ENCODE results near the gene AGRN. TPM values are rescaled to one million over a fixed set of nuclear protein-coding genes. Genes with fewer than 3 reads are reported as not detected.
"Not testable (repeated sequence)": the region's sequence is repeated elsewhere in the genome, so short reads cannot be mapped to it uniquely, and the experiment has no call there.

AGRN gene
- polyA plus RNA-seq, 1 experiment = 41.2 TPM

GRCh38 chr1:991895-992294 lies 28.0 kb upstream of the AGRN start:
- Histone ChIP-seq H3K36me3 (ENCODE audit: control insufficient read depth, insufficient read depth, low read length) (no peaks in the 10 kb centered on the region), H3K27me3 (ENCODE audit: control insufficient read depth, insufficient read depth, low read length) (0 out of 2 replicates have a peak, but pooled peaks cover 1% of the 10 kb centered on the region), H3K4me3 (ENCODE audit: low read depth, low read length) (no peak overlapping the region)
- no peak for DNase-seq (ENCODE audit: low read depth)
- POLR2A ChIA-PET = no interaction called here
- CTCF ChIA-PET = interaction anchor here (0.6 to 4.4 kb wide), 3 partner anchors 8 to 71 kb away, joined by 3 to 62 read pairs (median 3); partner anchors contain the start of genes ISG15 and PERM1
- no peak for TF ChIP-seq CTCF (IDR thresholded peaks at IDR 0.05; ENCODE audit: insufficient read depth, low read depth, low read length)

- H3K27me3 ChIP-seq (ENCODE audit: control insufficient read depth, insufficient read depth, low read length) = 0 out of 2 replicates have a peak, but pooled peaks cover 1% of the 10 kb centered on the region
- H3K4me3 ChIP-seq (ENCODE audit: low read depth, low read length) = no peak overlapping the region
- no peaks in the 10 kb centered on the region for H3K36me3 ChIP-seq (ENCODE audit: control insufficient read depth, insufficient read depth, low read length)
- ChIA-PET POLR2A (no interaction called here), CTCF (interaction anchor here (0.6 to 4.4 kb wide), 5 partner anchors 8 to 70 kb away, joined by 3 to 62 read pairs (median 3); partner anchors contain the start of genes ISG15 and PERM1)
- TF ChIP-seq CTCF (IDR thresholded peaks at IDR 0.05; ENCODE audit: insufficient read depth, low read depth, low read length) = no peak
- DNase-seq (ENCODE audit: low read depth) = no peak
Measured at GRCh38 chr1:992362-992761, 27.6 kb upstream of the AGRN start.

GRCh38 chr1:993379-993995 lies 26.4 kb upstream of the AGRN start:
- no peak for DNase-seq (ENCODE audit: low read depth)
- Histone ChIP-seq H3K4me3 (ENCODE audit: low read depth, low read length) (no peak overlapping the region), H3K36me3 (ENCODE audit: control insufficient read depth, insufficient read depth, low read length) (no peaks in the 10 kb centered on the region), H3K27me3 (ENCODE audit: control insufficient read depth, insufficient read depth, low read length) (0 out of 2 replicates have a peak, but pooled peaks cover 1% of the 10 kb centered on the region)
- no peak for TF ChIP-seq CTCF (IDR thresholded peaks at IDR 0.05; ENCODE audit: insufficient read depth, low read depth, low read length)
- POLR2A ChIA-PET = no interaction called here
- CTCF ChIA-PET = interaction anchor here (0.6 to 4.4 kb wide), 5 partner anchors 9 to 70 kb away, joined by 3 to 62 read pairs (median 4); partner anchors contain the start of gene PERM1

GRCh38 chr1:994546-994945 lies 25.4 kb upstream of the AGRN start:
- H3K4me3 ChIP-seq (ENCODE audit: low read depth, low read length); H3K27me3 ChIP-seq (ENCODE audit: control insufficient read depth, insufficient read depth, low read length); H3K36me3 ChIP-seq (ENCODE audit: control insufficient read depth, insufficient read depth, low read length); POLR2A ChIA-PET; DNase-seq (ENCODE audit: low read depth): not testable (repeated sequence)
- CTCF ChIA-PET = interaction anchor here (0.5 to 4.4 kb wide), 4 partner anchors 10 to 69 kb away, joined by 3 to 62 read pairs (median 6); partner anchors contain the start of gene PERM1

- POLR2A ChIA-PET = no interaction called here
- TF ChIP-seq CTCF (IDR thresholded peaks at IDR 0.05; ENCODE audit: insufficient read depth, low read depth, low read length) = no peak
- H3K36me3 ChIP-seq (ENCODE audit: control insufficient read depth, insufficient read depth, low read length) = no peaks in the 10 kb centered on the region
- no peaks in the 10 kb centered on the region for H3K27me3 ChIP-seq (ENCODE audit: control insufficient read depth, insufficient read depth, low read length)
- no peak for DNase-seq (ENCODE audit: low read depth)
- CTCF ChIA-PET = interaction anchor here (4.4 kb wide), 2 partner anchors 12 kb away, joined by 37 to 62 read pairs; partner anchors contain the start of gene PERM1
- no peak overlapping the region for H3K4me3 ChIP-seq (ENCODE audit: low read depth, low read length)
Measured at GRCh38 chr1:995665-996633, 24.0 kb upstream of the AGRN start.
